Neutrophil (primary cell): ENCODE results near the gene SPTY2D1.
"Not testable (repeated sequence)": the region's sequence is repeated elsewhere in the genome, so short reads cannot be mapped to it uniquely, and the experiment has no call there.

Experiments
- H3K27ac ChIP-seq: fragments of 200-600 bp; sonication (generic); 2 replicates; pipeline ENCODE4 v1.5.1; 2016; ENCODE audit warnings: mild to moderate bottlenecking, moderate library complexity
- H3K27me3 ChIP-seq: fragments of 200-600 bp; sonication (generic); 2 replicates; pipeline ENCODE4 v1.6.0; 2016; ENCODE audit warnings: mild to moderate bottlenecking
- H3K36me3 ChIP-seq: fragments of 200-600 bp; sonication (generic); 2 replicates; pipeline ENCODE4 v1.5.1; 2017
- H3K4me1 ChIP-seq, 2 experiments: fragments of 200-600 bp in 1 of 2; sonication (generic) in 1 of 2; 1 replicate in 1 of 2; 2 replicates in 1 of 2; pipeline versions ENCODE4 v1.5.1 to v1.6.1; 2013 to 2016; ENCODE audit warnings: low read depth in 1 of 2, low read length in 1 of 2, mild to moderate bottlenecking in 1 of 2, moderate library complexity in 1 of 2; ENCODE audit not compliant: control insufficient read depth in 1 of 2, insufficient read depth in 1 of 2
- H3K4me3 ChIP-seq, 2 experiments: fragments of 200-600 bp in 1 of 2; sonication (generic) in 1 of 2; 1 replicate in 1 of 2; 2 replicates in 1 of 2; pipeline ENCODE4 v1.5.1; 2013 to 2016; ENCODE audit warnings: low read depth in 1 of 2, low read length in 1 of 2, mild to moderate bottlenecking in 1 of 2, moderate library complexity in 1 of 2
- H3K9me3 ChIP-seq: fragments of 200-600 bp; sonication (generic); 2 replicates; pipeline ENCODE4 v1.5.1; 2016
- CTCF ChIP-seq: fragments of 200-600 bp; sonication (generic); IDR thresholded peaks from 2 replicates; pipeline ENCODE4 v1.5.1; 2016; ENCODE audit warnings: antibody characterized with exemption

The SPTY2D1 gene, protein sequence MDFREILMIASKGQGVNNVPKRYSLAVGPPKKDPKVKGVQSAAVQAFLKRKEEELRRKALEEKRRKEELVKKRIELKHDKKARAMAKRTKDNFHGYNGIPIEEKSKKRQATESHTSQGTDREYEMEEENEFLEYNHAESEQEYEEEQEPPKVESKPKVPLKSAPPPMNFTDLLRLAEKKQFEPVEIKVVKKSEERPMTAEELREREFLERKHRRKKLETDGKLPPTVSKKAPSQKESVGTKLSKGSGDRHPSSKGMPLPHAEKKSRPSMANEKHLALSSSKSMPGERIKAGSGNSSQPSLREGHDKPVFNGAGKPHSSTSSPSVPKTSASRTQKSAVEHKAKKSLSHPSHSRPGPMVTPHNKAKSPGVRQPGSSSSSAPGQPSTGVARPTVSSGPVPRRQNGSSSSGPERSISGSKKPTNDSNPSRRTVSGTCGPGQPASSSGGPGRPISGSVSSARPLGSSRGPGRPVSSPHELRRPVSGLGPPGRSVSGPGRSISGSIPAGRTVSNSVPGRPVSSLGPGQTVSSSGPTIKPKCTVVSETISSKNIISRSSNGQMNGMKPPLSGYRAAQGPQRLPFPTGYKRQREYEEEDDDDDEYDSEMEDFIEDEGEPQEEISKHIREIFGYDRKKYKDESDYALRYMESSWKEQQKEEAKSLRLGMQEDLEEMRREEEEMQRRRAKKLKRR

GRCh38 chr11:18634140-18635032 is at the start of gene SPTY2D1:
TSS of gene SPTY2D1 (minus strand) at chr11:18634342. CDS start at chr11:18634257, 85 bp downstream.
- peak; percentile 74 for TF ChIP-seq CTCF
- Histone ChIP-seq H3K4me3 (peak within 1 kb of the TSS; percentile 87 to 98), H3K9me3 (no peaks in the 10 kb centered on the region)

DNA sequence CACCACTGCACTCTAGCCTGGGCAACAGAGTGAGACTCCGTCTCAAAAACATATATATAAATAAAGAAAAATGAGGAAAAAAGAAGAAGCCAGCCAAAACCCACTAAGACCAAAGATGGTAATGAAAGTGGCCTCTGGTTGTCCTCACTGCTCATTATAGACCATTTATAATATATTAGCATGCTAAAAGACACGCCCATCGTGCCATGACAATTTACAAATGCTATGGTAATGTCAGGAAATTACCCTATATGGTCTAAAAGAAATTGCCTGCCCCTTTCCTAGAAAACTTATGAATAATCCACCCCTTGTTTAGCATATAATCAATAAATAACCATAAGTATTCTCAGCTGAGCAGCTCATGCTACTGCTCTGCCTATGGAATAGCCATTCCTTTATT is 48.3 kb upstream of the SPTY2D1 start:
- Histone ChIP-seq H3K4me3 (no peak overlapping the region), H3K27me3 (no peaks in the 10 kb centered on the region), H3K27ac (no peak overlapping the region), H3K4me1 (no peaks in the 10 kb centered on the region), H3K36me3 (no peaks in the 10 kb centered on the region), H3K9me3 (no peaks in the 10 kb centered on the region)
- TF ChIP-seq CTCF: no peak

More at GRCh38 chr11:18634140-18635032, at the start of gene SPTY2D1:
- Histone ChIP-seq H3K4me1 (peaks cover 18 to 22% of the 10 kb centered on the region in 2 experiments), H3K27ac (peak within 1 kb of the TSS; percentile 94), H3K36me3 (no peaks in the 10 kb centered on the region), H3K27me3 (peaks cover 17% of the 10 kb centered on the region)

- H3K4me3 ChIP-seq, H3K27me3 ChIP-seq, H3K4me1 ChIP-seq, H3K9me3 ChIP-seq, H3K27ac ChIP-seq, H3K36me3 ChIP-seq: not testable (repeated sequence)
Measured at GRCh38 chr11:18681949-18682348, 47.8 kb upstream of the SPTY2D1 start.

DNA sequence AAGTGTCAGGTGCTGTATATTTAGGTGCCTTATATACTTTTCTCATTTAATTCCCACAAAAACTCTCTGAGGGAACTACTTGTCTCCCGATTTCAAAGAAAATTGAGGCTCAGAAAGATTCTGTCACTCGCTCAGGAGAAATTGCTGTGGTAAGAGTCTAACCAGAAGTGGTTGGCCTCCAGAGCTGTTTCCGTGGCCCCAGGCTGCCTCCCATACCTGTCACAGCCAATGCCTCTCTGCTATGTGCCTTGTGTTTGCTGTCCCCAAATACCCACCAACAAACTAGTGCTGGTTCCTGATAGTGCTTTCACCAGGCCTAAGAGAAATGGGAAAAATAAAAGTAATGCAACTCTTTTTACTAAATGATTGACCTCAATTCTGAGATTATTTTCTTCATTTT is 43.4 kb upstream of the SPTY2D1 start:
- Histone ChIP-seq H3K9me3 (no peaks in the 10 kb centered on the region), H3K4me3 (no peak overlapping the region), H3K27ac (no peak overlapping the region), H3K4me1 (no peaks in the 10 kb centered on the region), H3K36me3 (no peaks in the 10 kb centered on the region), H3K27me3 (no peaks in the 10 kb centered on the region)
- no peak for TF ChIP-seq CTCF

DNA sequence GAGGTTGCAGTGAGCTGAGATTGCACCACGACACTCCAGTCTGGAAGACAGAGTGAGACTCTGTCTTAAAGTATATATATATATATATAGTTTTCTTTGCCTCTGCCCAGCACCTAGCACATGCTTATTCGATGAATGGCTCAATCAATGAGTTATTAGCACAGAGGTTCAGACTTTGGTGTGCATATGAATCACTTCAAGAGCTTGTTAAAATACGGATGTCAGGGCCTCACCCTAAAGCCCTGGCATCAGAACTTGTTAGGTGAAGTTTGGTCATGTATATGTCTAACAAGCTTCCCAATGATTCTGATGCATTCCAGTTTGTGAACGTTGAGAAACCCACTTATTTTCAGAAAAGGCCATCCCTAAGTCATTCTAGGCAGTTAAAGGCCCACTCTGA is 42.7 kb upstream of the SPTY2D1 start:
- Histone ChIP-seq H3K36me3 (no peaks in the 10 kb centered on the region), H3K9me3 (no peaks in the 10 kb centered on the region), H3K27ac (no peak overlapping the region), H3K4me1 (no peaks in the 10 kb centered on the region), H3K27me3 (no peaks in the 10 kb centered on the region), H3K4me3 (no peak overlapping the region)
- no peak for TF ChIP-seq CTCF

DNA sequence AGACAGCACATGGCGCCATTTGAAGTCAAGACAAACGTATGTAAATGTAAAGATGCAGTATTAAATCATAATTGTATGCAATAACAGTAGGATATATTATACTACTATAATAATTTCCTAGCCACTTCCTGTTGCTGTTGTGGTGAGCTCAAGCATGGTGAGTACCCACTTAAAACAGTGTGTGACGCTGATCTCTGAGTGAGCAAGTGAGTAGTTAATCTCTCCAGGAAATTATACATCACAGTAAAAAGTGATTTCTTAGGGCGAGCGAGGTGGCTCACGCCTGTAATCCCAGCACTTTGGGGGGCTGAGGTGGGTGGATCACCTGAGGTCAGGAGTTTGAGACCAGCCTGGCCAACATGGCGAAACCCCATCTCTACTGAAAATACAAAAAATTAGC is 38.1 kb upstream of the SPTY2D1 start:
- H3K27ac ChIP-seq, H3K27me3 ChIP-seq, H3K36me3 ChIP-seq: not testable (repeated sequence)

More for the DNA sequence above, 38.1 kb upstream of the SPTY2D1 start:
- H3K4me1 ChIP-seq, H3K4me3 ChIP-seq, H3K9me3 ChIP-seq: not testable (repeated sequence)
